ENCODE data around the gene JADE1. TPM values are rescaled to one million over a fixed set of nuclear protein-coding genes. Genes with fewer than 3 reads are reported as not detected.

The JADE1 gene
- total and polyA plus RNA-seq, 2 of the 4 experiments (the other 2 are of a cell fraction) = 13.8 to 32.6 TPM

DNA sequence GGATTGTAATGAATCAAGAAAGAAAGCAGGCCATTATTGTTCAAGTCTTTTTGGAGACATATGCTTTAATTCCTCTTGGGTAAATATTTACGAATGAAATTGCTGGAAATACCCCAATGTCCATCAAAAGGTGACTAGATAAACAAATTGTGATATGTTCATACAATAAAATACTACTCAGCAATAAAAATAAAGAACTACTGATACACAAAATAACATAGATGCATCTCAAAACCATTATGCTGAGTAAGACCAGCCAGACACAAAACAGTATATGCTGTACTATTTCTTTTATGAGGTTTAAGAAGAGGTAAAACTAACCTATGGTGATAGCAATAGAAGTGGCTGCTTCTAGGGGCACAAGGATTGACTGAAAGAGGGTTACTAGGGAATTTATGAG is 28.8 kb upstream of the JADE1 start:
- no peak overlapping the region for H3K4me2 ChIP-seq (ENCODE audit: low read depth, low read length)
- H3K27me3 ChIP-seq (ENCODE audit: control insufficient read depth, insufficient read depth, low read length) = no peaks in the 10 kb centered on the region
- H2AK5ac ChIP-seq (ENCODE audit: low read depth, low read length) = no peak overlapping the region
- dilution Hi-C loops (cut with HindIII; ENCODE audit: low sequenced_read_pairs, unreplicated experiment) (no loop called here), intact Hi-C loops (cut with micrococcal nuclease) (no loop called here), in situ Hi-C loops (cut with MboI; ENCODE audit: low sequenced_read_pairs) (no loop called here)
- ATAC-seq (ENCODE audit: low read depth) (no peak), DNase-seq (no peak)
- H3K9me3 ChIP-seq (ENCODE audit: control insufficient read depth, insufficient read depth, low read length) = no peaks in the 10 kb centered on the region
- no peaks in the 10 kb centered on the region for H4K20me1 ChIP-seq (ENCODE audit: insufficient read depth, low read length)
- no peak overlapping the region for H3K14ac ChIP-seq (replicated peaks; ENCODE audit: low read depth, low read length)
- no peak overlapping the region for H3K56ac ChIP-seq (ENCODE audit: extremely low read depth, insufficient read depth, low read length)
- H3K4me3 ChIP-seq (ENCODE audit: insufficient read depth, low read depth, low read length) = no peak overlapping the region
- no peaks in the 10 kb centered on the region for H3K79me1 ChIP-seq (ENCODE audit: low read depth in 1 of 2, low read length in 2 of 2)
- no peak overlapping the region for H3K27ac ChIP-seq (ENCODE audit: insufficient read depth, low read length)
- H2AK9ac ChIP-seq (replicated peaks; ENCODE audit: low read depth, low read length, poor library complexity) = no peak overlapping the region
- no peak overlapping the region for H3K23ac ChIP-seq (ENCODE audit: low read depth, low read length)
- no peak overlapping the region for H3K9ac ChIP-seq (ENCODE audit: low read depth, low read length)
- no peak overlapping the region for H2BK20ac ChIP-seq (ENCODE audit: low read depth, low read length)
- H2AFZ ChIP-seq (replicated peaks; ENCODE audit: low read length, poor library complexity) = no peak overlapping the region
- CTCF ChIA-PET = no interaction called here
- no peak overlapping the region for H2BK120ac ChIP-seq (ENCODE audit: low read depth, low read length)
- no peak overlapping the region for H3K4ac ChIP-seq (ENCODE audit: low read depth, low read length)
- no peaks in the 10 kb centered on the region for H3K36me3 ChIP-seq (ENCODE audit: control insufficient read depth, insufficient read depth, low read length)
- H2BK5ac ChIP-seq (ENCODE audit: low read depth, low read length, poor library complexity, severe bottlenecking) = no peak overlapping the region
- no TSS peak for BruUV-seq (replicated peaks)
- TF ChIP-seq MAFK (IDR thresholded peaks at IDR 0.05; ENCODE audit: low read depth, low read length) (peak; percentile 28; the same call in 1 of the 2 replicates), CTCF (conservative IDR thresholded peaks at IDR 0.05; ENCODE audit: low read depth, low read length) (no peak)
- no peak overlapping the region for H3K18ac ChIP-seq (ENCODE audit: low read depth, low read length)
- POLR2A ChIA-PET (ENCODE audit: unreplicated experiment) = no interaction called here
- H4K91ac ChIP-seq (ENCODE audit: insufficient read depth, low read depth, low read length) = no peak overlapping the region
- no peak overlapping the region for H4K8ac ChIP-seq (ENCODE audit: low read depth in 2 of 2, low read length in 2 of 2)
- H4K5ac ChIP-seq (ENCODE audit: low read depth, low read length) = no peak overlapping the region
- H3K9me1 ChIP-seq (ENCODE audit: insufficient read depth, low read length) = no peaks in the 10 kb centered on the region
- WGBS, 2 experiments (ENCODE audit: extremely low coverage in 2 of 2, insufficient read length in 1 of 2) = no CpG with 5 or more reads among the region's 1 CpG
- peaks cover 5% of the 10 kb centered on the region for H3K4me1 ChIP-seq (ENCODE audit: control insufficient read depth, insufficient read depth, low read length)
- H2BK15ac ChIP-seq (ENCODE audit: low read depth, low read length) = no peak overlapping the region
